HEK293T (cell line): ENCODE measurements around the gene OGDH.

Experiments
- BHLHE40 ChIP-seq: fragments of 450-650 bp; IDR thresholded peaks from 2 replicates; pipeline ENCODE4 v1.6.1; 2016; ENCODE audit warnings: mild to moderate bottlenecking, moderate library complexity, borderline replicate concordance
- FOXA1 ChIP-seq: fragments of 450-650 bp; IDR thresholded peaks from 2 replicates; pipeline ENCODE4 v1.6.1; 2016; ENCODE audit warnings: mild to moderate bottlenecking
- FOXK2 ChIP-seq: fragments of 450-650 bp; IDR thresholded peaks from 2 replicates; pipeline ENCODE4 v1.6.1; 2016; ENCODE audit warnings: mild to moderate bottlenecking
- NFRKB ChIP-seq: fragments of 450-650 bp; IDR thresholded peaks from 2 replicates; pipeline ENCODE4 v1.6.1; 2016; ENCODE audit warnings: mild to moderate bottlenecking, moderate library complexity
- SUZ12 ChIP-seq: fragments of 450-650 bp; IDR thresholded peaks from 2 replicates; pipeline ENCODE4 v1.6.1; 2016; ENCODE audit warnings: mild to moderate bottlenecking
- ZNF384 ChIP-seq: fragments of 450-650 bp; IDR thresholded peaks from 2 replicates; pipeline ENCODE4 v1.6.1; 2016

DNA sequence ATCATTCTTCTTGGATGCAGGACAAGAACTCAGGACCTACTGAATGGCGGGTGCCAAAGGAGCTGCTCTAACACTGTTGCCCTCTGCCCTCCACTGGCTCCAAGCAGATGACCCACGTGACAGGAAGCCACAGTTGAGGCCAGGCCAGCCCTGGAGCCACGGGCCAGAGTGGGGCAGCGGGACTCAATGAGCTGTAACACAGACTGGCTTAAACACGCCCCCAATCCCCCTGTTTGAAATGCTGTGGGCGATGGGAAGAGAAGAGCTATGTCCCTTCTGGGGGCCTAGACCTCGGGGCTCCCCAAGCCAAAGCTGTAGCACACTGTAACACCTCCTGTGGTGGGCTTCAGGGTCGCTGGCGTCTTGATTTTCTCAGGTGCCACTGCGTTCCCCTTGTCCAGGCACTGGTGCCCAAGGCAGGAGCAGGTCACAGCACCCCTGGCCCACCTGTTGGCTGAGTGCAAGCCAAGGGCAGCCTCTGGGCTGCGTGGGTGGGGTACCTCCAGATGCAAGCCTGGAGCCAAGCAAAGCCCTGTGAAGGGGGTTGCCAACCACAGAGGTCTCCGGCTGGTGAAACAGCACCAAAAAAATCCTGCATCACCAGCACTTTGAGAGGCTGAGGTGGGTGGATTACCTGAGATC is 123.6 kb downstream of the OGDH start:
- TF ChIP-seq NFRKB, result no peak
- no peak for TF ChIP-seq BHLHE40
- no peak for TF ChIP-seq FOXK2
- no peak for TF ChIP-seq FOXA1
- no peak for TF ChIP-seq SUZ12
- TF ChIP-seq ZNF384, result no peak
